PC-9 (cell line): ENCODE measurements around the gene ORMDL3. TPM values are rescaled to one million over a fixed set of nuclear protein-coding genes. Genes with fewer than 3 reads are reported as not detected.

Source experiments
- BruUV-seq: library from RNA; stranded (reverse); fragments of 400-500 nt; replicated peaks from 2 replicates; lab custom pipeline; 2021; lab: Mats Ljungman, UMichigan
- CTCF ChIA-PET: fragments of 300-600 bp; sonication (Branson Sonifier 250); formaldehyde crosslinking; loops from one replicate; lab custom pipeline; 2022; ENCODE audit warnings: antibody characterized with exemption; lab: Charles Lee
- POLR2A ChIA-PET: fragments of 300-600 bp; sonication (Branson Sonifier 250); formaldehyde crosslinking; loops from one replicate; lab custom pipeline; 2022; ENCODE audit warnings: antibody characterized with exemption; ENCODE audit not compliant: unreplicated experiment; lab: Charles Lee
- DNase-seq, 2 experiments: peaks; one replicate each; pipeline versions ENCODE4 v3.0.0 to v3.0.0-alpha.2; 2015 to 2022; ENCODE audit warnings: mixed read lengths in 1 of 2
- H2AFZ ChIP-seq: fragments of 200-600 bp; sonication (generic); 2 replicates; pipeline ENCODE4 v1.8.1; 2017; ENCODE audit warnings: antibody characterized with exemption
- H3F3A ChIP-seq: fragments of 200-600 bp; sonication (generic); 2 replicates; pipeline ENCODE4 v1.8.1; 2017; ENCODE audit warnings: antibody characterized with exemption, mild to moderate bottlenecking, low read depth; ENCODE audit not compliant: insufficient read depth
- H3K27ac ChIP-seq: fragments of 200-600 bp; sonication (generic); 2 replicates; pipeline ENCODE4 v1.6.1; 2016; ENCODE audit warnings: mixed run types
- H3K27me3 ChIP-seq: fragments of 200-600 bp; sonication (generic); 2 replicates; pipeline ENCODE4 v1.6.1; 2016; ENCODE audit warnings: low read depth, mixed run types; ENCODE audit not compliant: insufficient read depth
- H3K36me3 ChIP-seq: fragments of 200-600 bp; sonication (generic); 2 replicates; pipeline ENCODE4 v1.6.1; 2016; ENCODE audit warnings: low read depth, mixed run types
- H3K4me1 ChIP-seq: fragments of 200-600 bp; sonication (generic); replicated peaks from 2 replicates; pipeline ENCODE4 v1.6.1; 2016; ENCODE audit warnings: mixed run types; ENCODE audit not compliant: insufficient read depth
- H3K4me2 ChIP-seq: fragments of 200-600 bp; sonication (generic); 2 replicates; pipeline ENCODE4 v1.6.1; 2017; ENCODE audit warnings: mixed run types
- H3K4me3 ChIP-seq: fragments of 200-600 bp; sonication (generic); 2 replicates; pipeline ENCODE4 v1.6.1; 2016; ENCODE audit warnings: mixed run types
- H3K79me2 ChIP-seq: fragments of 200-600 bp; sonication (generic); 2 replicates; pipeline ENCODE4 v1.6.1; 2017; ENCODE audit warnings: low read depth, mixed run types
- H3K9me2 ChIP-seq: fragments of 200-600 bp; sonication (generic); 2 replicates; pipeline ENCODE4 v1.8.1; 2017; ENCODE audit warnings: mild to moderate bottlenecking; ENCODE audit not compliant: insufficient read depth
- H3K9me3 ChIP-seq: fragments of 200-600 bp; sonication (generic); 2 replicates; pipeline ENCODE4 v1.8.1; 2016; ENCODE audit warnings: low read depth; ENCODE audit not compliant: insufficient read depth
- H4K20me1 ChIP-seq: fragments of 200-600 bp; sonication (generic); 2 replicates; pipeline ENCODE4 v1.8.1; 2017; ENCODE audit not compliant: insufficient read depth
- EZH2 ChIP-seq: fragments of 200-600 bp; sonication (generic); IDR thresholded peaks from 2 replicates; pipeline ENCODE4 v1.8.0; 2017; ENCODE audit warnings: antibody characterized with exemption, low read depth
- intact Hi-C: fragments of 100-400 bp; cut with micrococcal nuclease; formaldehyde crosslinking; loops from one replicate; pipeline ENCODE4 v1.10.0; 2022; ENCODE audit not compliant: unreplicated experiment
- total RNA-seq: library from RNA; stranded (reverse); gene quantifications from 2 replicates; pipeline ENCODE4 v1.2.3, GENCODE V29; 2021
- TF ChIP-seq, protein P1 (sequence below): fragments of 200-600 bp; sonication (generic); conservative IDR thresholded peaks from 2 replicates; pipeline ENCODE4 v1.6.1; 2017; ENCODE audit warnings: mixed run types, antibody characterized with exemption, mild to moderate bottlenecking, moderate library complexity

ORMDL3 gene
- total RNA-seq, 1 experiment from 2014 or later = 51.1 TPM

DNA sequence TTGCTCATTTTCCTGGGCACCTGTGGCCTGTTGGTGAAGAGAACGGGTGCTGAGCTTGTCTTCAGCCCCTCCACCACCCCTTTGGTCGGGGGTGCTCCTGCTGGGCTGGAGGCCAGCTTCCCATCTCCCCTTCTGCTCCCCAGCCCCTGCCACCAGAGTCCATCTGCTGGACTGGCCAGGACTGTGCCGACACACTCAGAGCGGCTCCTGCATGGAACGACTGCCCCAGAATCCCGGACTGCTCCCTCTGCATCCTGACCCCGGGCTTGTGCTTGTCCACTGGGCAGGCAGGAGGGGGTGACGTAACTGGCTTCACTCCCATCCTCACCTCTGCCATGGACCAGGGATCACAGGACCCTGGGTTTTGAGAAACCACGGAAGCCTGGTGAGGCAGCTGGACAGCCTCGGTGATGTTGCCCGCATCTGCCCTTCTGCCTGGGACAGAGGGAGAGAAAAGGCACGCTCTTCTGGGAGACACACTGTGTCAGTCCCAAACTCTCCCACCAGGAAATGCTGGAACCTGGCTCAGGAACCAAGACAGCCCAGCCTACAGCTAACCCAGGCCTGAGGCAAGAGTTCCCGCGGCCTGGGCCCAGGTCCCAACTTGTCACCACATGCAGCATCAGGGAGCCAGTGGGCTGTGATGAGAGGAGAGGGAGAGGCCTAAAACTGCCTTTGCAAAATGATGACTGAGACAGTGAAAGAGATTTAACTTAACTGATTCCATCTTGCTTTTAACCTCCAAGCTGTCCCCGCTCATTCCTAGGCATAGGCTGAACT, 19.3 kb upstream of the ORMDL3 start:
- Histone ChIP-seq H3K9me3 (no peaks in the 10 kb centered on the region), H3K9me2 (no peaks in the 10 kb centered on the region), H3K4me3 (no peak overlapping the region), H3K4me2 (no peak overlapping the region), H3K4me1 (peaks cover 16% of the 10 kb centered on the region), H2AFZ (no peak overlapping the region), H4K20me1 (no peaks in the 10 kb centered on the region), H3F3A (peaks cover 5% of the 10 kb centered on the region; the same call in 1 of the 2 replicates), H3K79me2 (no peaks in the 10 kb centered on the region), H3K36me3 (no peaks in the 10 kb centered on the region), H3K27me3 (no peaks in the 10 kb centered on the region), H3K27ac (no peak overlapping the region)
- DNase-seq = no peak
- intact Hi-C loops = no loop called here
- ChIA-PET CTCF (no interaction called here), POLR2A (interaction anchor here (0.6 kb wide), 1 partner anchor 10 kb away, joined by 6 read pairs; no protein-coding TSS in a partner anchor)
- TF ChIP-seq, protein P1, sequence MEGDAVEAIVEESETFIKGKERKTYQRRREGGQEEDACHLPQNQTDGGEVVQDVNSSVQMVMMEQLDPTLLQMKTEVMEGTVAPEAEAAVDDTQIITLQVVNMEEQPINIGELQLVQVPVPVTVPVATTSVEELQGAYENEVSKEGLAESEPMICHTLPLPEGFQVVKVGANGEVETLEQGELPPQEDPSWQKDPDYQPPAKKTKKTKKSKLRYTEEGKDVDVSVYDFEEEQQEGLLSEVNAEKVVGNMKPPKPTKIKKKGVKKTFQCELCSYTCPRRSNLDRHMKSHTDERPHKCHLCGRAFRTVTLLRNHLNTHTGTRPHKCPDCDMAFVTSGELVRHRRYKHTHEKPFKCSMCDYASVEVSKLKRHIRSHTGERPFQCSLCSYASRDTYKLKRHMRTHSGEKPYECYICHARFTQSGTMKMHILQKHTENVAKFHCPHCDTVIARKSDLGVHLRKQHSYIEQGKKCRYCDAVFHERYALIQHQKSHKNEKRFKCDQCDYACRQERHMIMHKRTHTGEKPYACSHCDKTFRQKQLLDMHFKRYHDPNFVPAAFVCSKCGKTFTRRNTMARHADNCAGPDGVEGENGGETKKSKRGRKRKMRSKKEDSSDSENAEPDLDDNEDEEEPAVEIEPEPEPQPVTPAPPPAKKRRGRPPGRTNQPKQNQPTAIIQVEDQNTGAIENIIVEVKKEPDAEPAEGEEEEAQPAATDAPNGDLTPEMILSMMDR = no peak
- no peak for TF ChIP-seq EZH2
- BruUV-seq = no TSS peak

DNA sequence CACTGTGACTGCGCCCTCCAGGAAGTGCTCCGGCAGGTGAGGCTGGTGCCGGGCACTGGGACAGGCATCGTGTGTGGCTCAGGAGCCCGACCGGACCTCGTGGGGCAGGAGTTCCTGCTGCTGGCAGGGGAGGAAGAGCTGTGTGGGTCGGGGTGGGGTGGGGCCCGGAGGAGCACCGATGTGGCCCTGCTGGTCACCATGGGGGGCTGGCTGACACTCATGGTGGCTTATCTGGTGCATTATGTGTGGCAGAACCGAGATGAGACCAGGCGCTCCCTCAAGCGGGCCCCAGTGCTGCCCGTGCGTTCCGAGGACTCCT, 17.0 kb upstream of the ORMDL3 start:
- ChIA-PET POLR2A (no interaction called here), CTCF (no interaction called here)
- H3K4me3 ChIP-seq = no peak overlapping the region
- H3K79me2 ChIP-seq = no peaks in the 10 kb centered on the region
- no peaks in the 10 kb centered on the region for H4K20me1 ChIP-seq
- H2AFZ ChIP-seq = no peak overlapping the region
- no peaks in the 10 kb centered on the region for H3K36me3 ChIP-seq
- TF ChIP-seq, protein P1 = no peak
- TF ChIP-seq EZH2 = no peak
- no peak for DNase-seq
- no peaks in the 10 kb centered on the region for H3K9me2 ChIP-seq
- H3K27me3 ChIP-seq = no peaks in the 10 kb centered on the region
- no peaks in the 10 kb centered on the region for H3K9me3 ChIP-seq
- intact Hi-C loops = no loop called here
- no peak overlapping the region for H3K4me2 ChIP-seq
- H3K27ac ChIP-seq = no peak overlapping the region
- peaks cover 7% of the 10 kb centered on the region; the same call in 1 of the 2 replicates for H3F3A ChIP-seq
- no TSS peak for BruUV-seq
- H3K4me1 ChIP-seq = peaks cover 14% of the 10 kb centered on the region

DNA sequence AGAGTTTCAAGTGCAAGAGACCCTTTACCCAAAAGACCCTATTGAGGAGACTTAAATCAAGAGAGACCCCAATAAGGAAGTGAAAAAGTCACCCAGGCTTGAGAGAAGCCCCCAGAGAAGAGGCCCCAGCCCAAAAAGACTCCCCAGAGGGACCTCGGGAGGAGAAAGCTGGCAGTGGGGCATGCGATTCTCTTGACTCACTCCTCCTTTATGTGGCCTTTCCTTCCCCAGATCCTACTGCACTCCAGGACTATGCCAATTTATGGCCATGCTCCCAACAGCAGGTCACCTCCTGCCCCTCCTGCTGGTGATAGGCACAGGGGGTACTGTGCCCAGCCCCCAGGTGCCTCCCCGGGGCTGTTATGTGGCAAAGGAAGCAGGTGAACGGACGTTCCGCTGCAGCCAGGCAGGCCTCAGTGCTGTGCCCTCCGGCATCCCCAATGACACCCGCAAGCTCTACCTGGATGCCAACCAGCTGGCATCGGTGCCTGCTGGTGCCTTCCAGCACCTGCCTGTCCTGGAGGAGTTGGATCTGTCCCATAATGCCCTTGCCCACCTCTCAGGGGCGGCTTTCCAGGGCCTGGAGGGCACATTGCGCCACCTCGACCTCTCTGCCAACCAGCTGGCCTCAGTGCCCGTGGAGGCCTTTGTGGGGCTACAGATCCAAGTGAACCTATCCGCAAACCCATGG, 16.4 kb upstream of the ORMDL3 start:
- no peaks in the 10 kb centered on the region for H4K20me1 ChIP-seq
- H3K4me3 ChIP-seq = no peak overlapping the region
- no peak overlapping the region for H3K4me2 ChIP-seq
- intact Hi-C loops = no loop called here
- CTCF ChIA-PET = no interaction called here
- TF ChIP-seq, protein P1 = no peak
- TF ChIP-seq EZH2 = no peak
- no peak overlapping the region for H3K27ac ChIP-seq
- POLR2A ChIA-PET = no interaction called here
- H3K9me2 ChIP-seq = no peaks in the 10 kb centered on the region
- no peak overlapping the region for H2AFZ ChIP-seq
- no TSS peak for BruUV-seq
- no peak for DNase-seq
- H3K4me1 ChIP-seq = peaks cover 9% of the 10 kb centered on the region
- no peaks in the 10 kb centered on the region for H3K9me3 ChIP-seq
- H3K27me3 ChIP-seq = no peaks in the 10 kb centered on the region
- H3K79me2 ChIP-seq = no peaks in the 10 kb centered on the region
- peaks cover 8% of the 10 kb centered on the region; the same call in 1 of the 2 replicates for H3F3A ChIP-seq
- no peaks in the 10 kb centered on the region for H3K36me3 ChIP-seq
